A673 (cell line): ENCODE measurements around the gene HNRNPA0.

Source experiments
- CTCF ChIP-seq: fragments of 300-800, 200-600 bp; sonication (generic); conservative IDR thresholded peaks from 2 replicates; pipeline ENCODE4 v1.5.1; 2017; ENCODE audit warnings: low read depth, mild to moderate bottlenecking, antibody characterized with exemption, low read length, moderate library complexity, mixed read lengths
- EZH2 ChIP-seq: fragments of 200-600 bp; sonication (generic); IDR thresholded peaks from 2 replicates; pipeline ENCODE4 v1.6.1; 2017; ENCODE audit warnings: borderline replicate concordance, low read depth, mild to moderate bottlenecking, mixed read lengths, antibody characterized with exemption, low read length; ENCODE audit not compliant: poor library complexity, severe bottlenecking

- TF ChIP-seq CTCF = no peak
- TF ChIP-seq EZH2 = no peak
Measured at GRCh38 chr5:137802282-137803210, 48.4 kb upstream of the HNRNPA0 start.
